Peyer's patch (tissue), 4 donors: ENCODE measurements around the gene NUDT22.
A peak's percentile ranks its signal among the peaks of the same experiment; 100 is the strongest.

Source experiments
- CTCF ChIP-seq, 6 experiments: fragments of 450-650 bp in 4 of 6; fragments of 200-600 bp in 2 of 6; sonication (generic) in 1 of 6; IDR thresholded peaks; one replicate each; pipeline ENCODE4 v1.5.1; 2017 to 2019; ENCODE audit warnings: antibody characterized with exemption in 6 of 6, mild to moderate bottlenecking in 3 of 6, moderate library complexity in 1 of 6
- POLR2A ChIP-seq, 2 donors: fragments of 450-650 bp; IDR thresholded peaks; one replicate each; pipeline ENCODE4 v1.5.1; 2017; ENCODE audit warnings: antibody characterized with exemption in 2 of 2, mild to moderate bottlenecking in 2 of 2, moderate library complexity in 2 of 2

GRCh38 chr11:64268025-64268892 lies 42.2 kb downstream of the NUDT22 start:
- TF ChIP-seq CTCF (IDR thresholded peaks at IDR 0.05): peak in 2 of 6 experiments; percentile 18 to 26
- peak in 1 of 2 donors; percentile 35 for TF ChIP-seq POLR2A (IDR thresholded peaks at IDR 0.05)
